ENCODE results near the gene DLG1.

DNA sequence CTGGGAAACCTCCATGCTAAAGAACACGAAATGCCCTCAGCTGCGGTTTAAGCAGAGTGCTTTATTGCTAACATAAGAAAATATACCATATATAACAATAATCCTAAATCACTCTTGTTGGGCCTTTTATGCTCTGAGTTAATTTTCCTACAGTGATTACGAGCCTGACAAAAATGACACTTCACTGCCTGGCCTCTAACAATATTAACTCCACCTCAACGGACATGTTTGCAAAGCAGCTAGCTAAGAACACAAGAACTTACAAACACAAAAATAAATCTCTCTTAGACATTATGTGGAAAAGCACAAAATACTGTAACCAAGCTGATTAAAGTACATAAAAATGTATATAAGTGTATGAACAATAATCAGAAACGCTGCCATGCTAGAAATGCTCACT, 40.7 kb downstream of the DLG1 start:
- TF ChIP-seq, protein P1, sequence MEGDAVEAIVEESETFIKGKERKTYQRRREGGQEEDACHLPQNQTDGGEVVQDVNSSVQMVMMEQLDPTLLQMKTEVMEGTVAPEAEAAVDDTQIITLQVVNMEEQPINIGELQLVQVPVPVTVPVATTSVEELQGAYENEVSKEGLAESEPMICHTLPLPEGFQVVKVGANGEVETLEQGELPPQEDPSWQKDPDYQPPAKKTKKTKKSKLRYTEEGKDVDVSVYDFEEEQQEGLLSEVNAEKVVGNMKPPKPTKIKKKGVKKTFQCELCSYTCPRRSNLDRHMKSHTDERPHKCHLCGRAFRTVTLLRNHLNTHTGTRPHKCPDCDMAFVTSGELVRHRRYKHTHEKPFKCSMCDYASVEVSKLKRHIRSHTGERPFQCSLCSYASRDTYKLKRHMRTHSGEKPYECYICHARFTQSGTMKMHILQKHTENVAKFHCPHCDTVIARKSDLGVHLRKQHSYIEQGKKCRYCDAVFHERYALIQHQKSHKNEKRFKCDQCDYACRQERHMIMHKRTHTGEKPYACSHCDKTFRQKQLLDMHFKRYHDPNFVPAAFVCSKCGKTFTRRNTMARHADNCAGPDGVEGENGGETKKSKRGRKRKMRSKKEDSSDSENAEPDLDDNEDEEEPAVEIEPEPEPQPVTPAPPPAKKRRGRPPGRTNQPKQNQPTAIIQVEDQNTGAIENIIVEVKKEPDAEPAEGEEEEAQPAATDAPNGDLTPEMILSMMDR (IDR thresholded peaks at IDR 0.05): no peak
- no peak for TF ChIP-seq POLR2A (IDR thresholded peaks at IDR 0.05)
- no peak for TF ChIP-seq POLR2AphosphoS5 (IDR thresholded peaks at IDR 0.05)
